Fibroblast of mammary gland (primary cell): ENCODE results near the gene USP49.

ENCODE experiments used
- DNase-seq: peaks from one replicate; pipeline ENCODE4 v3.0.0-alpha.2; 2010; ENCODE audit warnings: low read depth
- H3K4me3 ChIP-seq: 2 replicates; pipeline ENCODE4 v1.5.1; 2011; ENCODE audit warnings: low read depth, mild to moderate bottlenecking, low read length, moderate library complexity; ENCODE audit not compliant: control insufficient read depth
- CTCF ChIP-seq: conservative IDR thresholded peaks from 2 replicates; pipeline ENCODE4 v1.5.1; 2011; ENCODE audit warnings: low read depth, low read length, inconsistent platforms; ENCODE audit not compliant: control insufficient read depth, insufficient read depth

USP49 gene

GRCh38 chr6:41791984-41792383, 103.2 kb downstream of the USP49 start:
- no peak for DNase-seq
- no peak overlapping the region for H3K4me3 ChIP-seq

GRCh38 chr6:41791305-41791704, 103.9 kb downstream of the USP49 start:
- no peak for DNase-seq
- no peak for TF ChIP-seq CTCF
- H3K4me3 ChIP-seq = no peak overlapping the region

More at GRCh38 chr6:41791984-41792383, 103.2 kb downstream of the USP49 start:
- TF ChIP-seq CTCF = no peak

GRCh38 chr6:41790045-41790444, 105.1 kb downstream of the USP49 start:
- no peak overlapping the region for H3K4me3 ChIP-seq
- DNase-seq = no peak
- no peak for TF ChIP-seq CTCF

DNA sequence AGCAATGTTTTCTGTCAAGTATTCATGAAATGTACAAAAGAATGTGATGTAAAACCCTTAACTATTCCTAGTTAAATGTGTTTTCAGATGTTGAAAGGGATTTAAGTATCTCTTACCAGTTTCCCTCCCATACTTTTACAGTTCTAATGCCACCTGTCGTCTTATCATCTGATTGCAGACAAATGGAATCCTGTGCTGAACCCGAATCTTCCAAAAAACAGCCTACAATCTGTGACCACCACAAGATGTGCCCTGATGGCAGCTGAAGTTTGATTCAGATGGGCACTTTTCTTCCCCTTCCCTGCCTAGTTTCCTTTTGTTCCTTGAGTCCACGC, 105.8 kb downstream of the USP49 start:
- DNase-seq = no peak
- no peak overlapping the region for H3K4me3 ChIP-seq
- no peak for TF ChIP-seq CTCF

GRCh38 chr6:41787219-41787917, 107.8 kb downstream of the USP49 start, which contains the start of gene TOMM6:
TOMM6 (plus strand) TSS chr6:41787694; CDS start chr6:41787698, 4 bp downstream.
- peak within 1 kb of the TSS; percentile 70 for H3K4me3 ChIP-seq
- DNase-seq = peak; percentile 93
- peak; percentile 58 for TF ChIP-seq CTCF

DNA sequence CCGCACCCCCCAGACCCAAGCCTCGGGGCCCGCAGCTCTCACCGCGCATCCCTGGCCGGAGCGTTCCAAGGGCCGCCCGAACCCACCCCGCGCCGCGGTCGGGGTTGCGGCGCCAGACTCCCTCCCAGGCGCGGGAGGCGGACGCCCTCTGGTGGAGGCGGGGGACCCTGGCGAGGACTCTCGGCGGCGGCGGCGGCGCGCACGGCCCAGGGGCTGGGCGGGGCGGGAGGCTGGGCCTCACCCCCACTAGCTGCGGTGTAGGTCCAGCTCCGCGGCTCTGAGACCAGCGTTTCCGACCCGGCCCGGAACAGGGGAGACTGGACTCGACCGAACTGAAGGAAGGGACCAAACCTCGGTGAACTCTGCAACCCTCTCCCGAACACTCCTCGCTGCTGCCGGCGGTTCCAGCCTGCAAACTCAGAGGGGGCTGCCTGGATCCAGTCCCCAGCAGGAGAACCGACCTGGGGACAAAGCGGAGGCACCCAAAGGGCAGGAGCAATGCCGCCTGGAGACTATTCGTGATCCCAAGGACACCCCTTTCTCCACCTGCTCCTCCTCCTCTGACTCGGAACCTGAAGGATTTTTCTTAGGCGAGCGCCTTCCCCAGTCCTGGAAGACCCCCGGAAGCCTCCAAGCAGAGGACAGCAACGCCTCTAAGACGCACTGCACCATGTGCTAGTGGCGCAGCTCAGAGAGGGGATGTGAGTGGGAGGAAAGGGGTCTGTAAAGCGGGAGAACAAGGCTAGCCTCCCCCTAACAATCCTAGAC, 108.5 kb downstream of the USP49 start:
- TF ChIP-seq CTCF = peak; percentile 32
- DNase-seq = peak; percentile 58
- peak overlapping the region; percentile 70 for H3K4me3 ChIP-seq
